Subcutaneous abdominal adipose tissue (tissue), 5 donors: ENCODE results near the gene NENF.
A peak's percentile ranks its signal among the peaks of the same experiment; 100 is the strongest.
"Not testable (repeated sequence)": the region's sequence is repeated elsewhere in the genome, so short reads cannot be mapped to it uniquely, and the experiment has no call there.

Experiments used
- H3K27ac ChIP-seq: one replicate; pipeline ENCODE4 v1.7.0; 2013; ENCODE audit warnings: low read depth, mild to moderate bottlenecking, inconsistent platforms, low read length, moderate library complexity
- H3K27me3 ChIP-seq, 5 donors: one replicate each; pipeline ENCODE4 v1.7.0; 2013; ENCODE audit warnings: low read length in 5 of 5, inconsistent platforms in 1 of 5; ENCODE audit not compliant: control insufficient read depth in 5 of 5, insufficient read depth in 4 of 5
- H3K36me3 ChIP-seq, 5 donors: one replicate each; pipeline ENCODE4 v1.7.0; 2013; ENCODE audit warnings: low read length in 5 of 5; ENCODE audit not compliant: control insufficient read depth in 5 of 5, insufficient read depth in 5 of 5
- H3K4me1 ChIP-seq, 5 donors: one replicate each; pipeline ENCODE4 v1.7.0; 2013; ENCODE audit warnings: low read length in 5 of 5, mild to moderate bottlenecking in 3 of 5, moderate library complexity in 1 of 5; ENCODE audit not compliant: control insufficient read depth in 5 of 5, insufficient read depth in 5 of 5
- H3K4me3 ChIP-seq, 5 donors: one replicate each; pipeline ENCODE4 v1.7.0; 2013; ENCODE audit warnings: low read length in 5 of 5, low read depth in 1 of 5
- H3K9ac ChIP-seq, 5 donors: one replicate each; pipeline ENCODE4 v1.7.0; 2013; ENCODE audit warnings: low read length in 5 of 5, mild to moderate bottlenecking in 4 of 5, moderate library complexity in 3 of 5
- H3K9me3 ChIP-seq, 5 donors: one replicate each; pipeline ENCODE4 v1.7.0; 2013; ENCODE audit warnings: low read length in 5 of 5; ENCODE audit not compliant: control insufficient read depth in 5 of 5
- donor health status: healthy.
- donor health status: healthy.
- donor health status: healthy.
- donor health status: healthy.
- donor health status: healthy.

Gene NENF

DNA sequence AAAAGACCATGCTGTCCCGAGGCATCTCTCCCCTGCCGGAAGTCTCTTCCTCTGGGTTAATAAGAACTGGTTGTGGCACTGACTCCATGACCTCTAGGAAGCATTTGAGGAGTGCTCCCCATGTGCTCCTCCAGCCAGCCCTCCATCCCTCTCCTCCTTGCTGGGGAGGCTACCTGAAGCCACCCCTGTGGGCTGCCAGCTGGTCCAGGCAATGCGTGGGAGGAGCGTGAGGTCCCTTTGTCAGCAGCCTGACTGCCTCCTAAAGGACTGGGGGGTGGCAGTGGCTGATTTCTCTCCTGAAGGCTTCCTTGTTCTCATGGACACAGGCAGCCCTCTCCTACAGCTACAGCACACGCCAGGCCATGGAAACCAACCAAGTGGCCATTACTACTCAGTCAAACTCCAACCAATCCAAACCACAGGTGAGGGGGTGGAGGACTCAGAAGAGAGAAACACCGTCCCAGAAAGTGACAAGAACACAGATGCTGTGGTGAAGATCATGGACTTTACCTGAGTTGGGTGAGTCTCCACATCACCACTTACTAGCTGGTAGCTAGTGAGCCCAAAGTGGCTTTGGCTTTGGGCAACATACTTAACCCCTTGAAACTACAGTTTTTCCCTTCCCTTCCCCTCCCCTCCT lies 35.2 kb downstream of the NENF start:
- no peak overlapping the region for H3K27ac ChIP-seq
- no peak overlapping the region for H3K9ac ChIP-seq
- no peaks in the 10 kb centered on the region for H3K27me3 ChIP-seq

DNA sequence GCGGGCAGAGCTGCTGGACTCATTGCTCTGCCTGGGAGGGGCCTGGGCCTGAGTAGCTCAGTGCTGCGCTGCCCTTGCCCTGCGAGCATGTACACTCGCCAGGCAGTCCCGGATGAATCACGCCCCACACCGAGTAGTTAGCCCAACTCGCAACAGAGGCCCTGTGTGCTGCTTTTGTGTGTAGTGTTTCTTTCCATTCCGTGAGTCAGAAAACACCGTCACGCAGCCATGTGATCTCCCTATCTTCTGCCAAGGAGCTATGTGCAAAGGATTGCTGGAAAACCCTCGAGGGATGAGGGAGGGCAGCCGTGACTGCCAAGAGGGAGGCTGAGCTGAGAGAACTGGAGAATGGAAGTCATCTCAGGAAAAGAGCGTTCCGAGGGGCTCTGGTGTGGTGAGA lies 37.3 kb downstream of the NENF start:
- peak overlapping the region in 2 of 5 donors; percentile 15 to 56 for H3K9ac ChIP-seq
- no peaks in the 10 kb centered on the region for H3K27me3 ChIP-seq
- H3K4me1 ChIP-seq: peaks cover 2 to 11% (median 10%) of the 10 kb centered on the region in 5 donors
- peak overlapping the region in 2 of 5 donors; percentile 25 to 32 for H3K4me3 ChIP-seq
- peak overlapping the region; percentile 30 for H3K27ac ChIP-seq
- H3K9me3 ChIP-seq: no peaks in the 10 kb centered on the region
- no peaks in the 10 kb centered on the region for H3K36me3 ChIP-seq

More for the DNA sequence above, 35.2 kb downstream of the NENF start:
- Histone ChIP-seq H3K9me3 (no peaks in the 10 kb centered on the region), H3K36me3 (no peaks in the 10 kb centered on the region), H3K4me1 (peaks cover 2 to 11% (median 10%) of the 10 kb centered on the region in 5 donors), H3K4me3 (no peak overlapping the region)

DNA sequence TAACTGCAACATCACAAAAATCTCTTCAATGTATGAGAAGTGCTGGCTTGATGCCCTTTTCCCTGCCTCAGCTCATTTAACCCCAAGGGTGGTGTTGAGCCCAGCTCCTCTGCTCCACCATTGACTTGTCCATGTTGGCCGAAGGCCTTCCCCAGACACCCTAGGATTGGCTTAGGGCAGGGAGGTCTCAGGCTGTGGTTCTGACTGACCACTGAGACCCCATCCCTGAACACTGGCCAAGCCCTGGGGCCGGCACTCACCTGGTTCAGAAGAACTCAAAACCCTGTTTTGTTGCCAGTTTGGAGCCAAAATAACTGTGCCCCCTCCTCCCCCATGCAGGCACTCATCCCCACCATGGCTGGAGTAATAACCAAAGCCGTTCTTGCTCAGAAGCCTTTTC lies 38.6 kb downstream of the NENF start:
- Histone ChIP-seq H3K27ac (no peak overlapping the region), H3K27me3 (no peaks in the 10 kb centered on the region), H3K4me3 (no peak overlapping the region), H3K36me3 (no peaks in the 10 kb centered on the region), H3K9ac (no peak overlapping the region), H3K9me3 (no peaks in the 10 kb centered on the region), H3K4me1 (peaks cover 2 to 11% (median 10%) of the 10 kb centered on the region in 5 donors)

DNA sequence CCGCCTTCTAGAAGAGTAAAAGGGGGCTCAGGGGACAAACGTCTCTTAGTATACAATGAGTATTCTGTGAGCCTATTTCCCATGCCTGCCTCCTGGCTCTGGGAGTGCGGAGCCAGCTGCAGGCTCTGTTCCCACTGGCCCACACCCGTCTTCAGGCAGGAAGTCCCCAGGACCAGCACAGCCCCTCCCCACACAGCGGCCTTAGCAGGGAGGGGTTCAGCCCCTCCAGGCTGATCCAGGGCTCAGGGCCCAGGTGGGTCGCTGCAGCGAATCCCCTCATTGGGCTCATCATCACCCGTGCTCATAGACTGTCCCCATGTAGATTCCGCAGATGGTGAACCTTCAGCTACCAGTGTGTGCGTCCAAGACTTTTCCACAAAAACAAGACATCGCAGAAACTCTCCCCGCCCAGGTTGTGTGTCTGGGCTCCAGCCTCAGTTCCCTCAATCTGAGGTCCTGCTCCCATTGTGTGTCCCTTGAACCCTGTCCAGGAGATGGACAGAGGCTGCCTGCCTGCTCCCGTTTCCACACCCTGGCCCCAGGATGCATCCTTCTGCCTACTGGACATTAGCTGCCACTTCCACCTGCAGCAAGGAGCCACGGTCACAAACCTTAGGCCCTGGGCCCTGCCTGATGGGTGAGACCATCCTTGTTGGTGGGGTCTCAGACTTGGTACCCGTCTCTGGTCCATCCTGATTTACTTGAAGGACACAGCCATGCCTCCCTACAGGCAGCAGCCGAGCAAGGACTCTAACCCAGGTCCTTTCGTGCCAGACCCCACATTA lies 39.4 kb downstream of the NENF start:
- Histone ChIP-seq H3K27me3 (no peaks in the 10 kb centered on the region), H3K4me3 (no peak overlapping the region), H3K4me1 (peaks cover 2 to 11% (median 10%) of the 10 kb centered on the region in 5 donors), H3K9ac (no peak overlapping the region), H3K27ac (no peak overlapping the region), H3K9me3 (no peaks in the 10 kb centered on the region), H3K36me3 (no peaks in the 10 kb centered on the region)

DNA sequence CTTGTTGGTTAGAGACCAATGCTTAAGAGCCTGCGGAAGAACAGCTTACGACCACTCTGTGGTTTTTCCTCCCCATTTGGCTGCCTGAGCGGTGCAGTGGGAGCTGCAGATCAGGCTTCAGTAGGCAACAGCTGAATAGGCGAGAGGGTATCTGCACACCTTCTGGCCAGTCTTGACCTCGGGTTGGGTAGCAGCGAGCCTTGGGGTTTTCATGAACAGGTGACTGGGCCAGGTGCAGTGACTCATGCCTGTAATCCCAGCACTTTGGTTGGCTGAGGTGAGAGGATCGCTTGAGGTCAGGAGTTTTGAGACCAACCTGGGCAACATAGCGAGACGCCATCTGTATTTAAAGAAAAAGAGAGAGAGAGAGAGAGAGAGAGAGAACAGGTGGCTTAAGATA lies 41.0 kb downstream of the NENF start:
- H3K27me3 ChIP-seq: peaks cover 0 to 5% (median 2%) of the 10 kb centered on the region in 5 donors
- H3K9me3 ChIP-seq: no peaks in the 10 kb centered on the region
- H3K9ac ChIP-seq: no peak overlapping the region
- no peak overlapping the region for H3K4me3 ChIP-seq
- H3K36me3 ChIP-seq: no peaks in the 10 kb centered on the region
- peaks cover 4 to 15% (median 10%) of the 10 kb centered on the region in 5 donors for H3K4me1 ChIP-seq
- no peak overlapping the region for H3K27ac ChIP-seq

DNA sequence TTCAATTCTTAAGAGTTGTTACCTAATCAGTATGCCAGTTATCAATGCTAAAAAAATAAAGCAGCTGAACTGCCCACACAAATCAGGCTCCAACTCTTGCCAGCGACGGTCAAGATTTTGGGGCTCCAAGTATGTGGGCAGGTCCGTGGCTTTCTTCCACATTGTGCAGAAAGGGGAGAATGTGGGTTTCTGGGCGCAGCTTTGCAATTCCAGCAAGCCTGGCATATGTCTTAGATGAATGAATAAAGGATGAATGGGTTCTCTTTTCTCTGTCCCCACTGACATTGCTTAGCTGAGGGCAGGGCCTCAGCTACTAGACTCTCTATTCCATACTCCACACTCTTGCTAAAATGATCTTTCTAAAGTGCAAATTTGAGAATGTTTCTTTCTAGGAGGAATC lies 42.4 kb downstream of the NENF start:
- no peak overlapping the region for H3K4me3 ChIP-seq
- no peaks in the 10 kb centered on the region for H3K36me3 ChIP-seq
- no peak overlapping the region for H3K27ac ChIP-seq

DNA sequence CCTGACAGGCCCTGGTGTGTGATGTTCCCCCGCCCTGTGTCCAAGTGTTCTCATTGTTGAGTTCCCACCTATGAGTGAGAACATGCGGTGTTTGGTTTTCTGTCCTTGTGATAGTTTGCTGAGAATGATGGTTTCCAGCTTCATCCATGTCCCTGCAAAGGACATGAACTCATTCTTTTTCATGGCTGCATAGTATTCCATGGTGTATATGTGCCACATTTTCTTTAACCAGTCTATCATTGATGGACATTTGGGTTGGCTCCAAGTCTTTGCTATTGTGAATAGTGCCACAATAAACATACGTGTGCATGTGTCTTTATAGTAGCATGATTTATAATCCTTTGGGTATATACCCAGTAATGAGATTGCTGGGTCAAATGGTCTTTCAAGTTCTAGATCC lies 43.1 kb downstream of the NENF start:
- not testable (repeated sequence) for H3K9ac ChIP-seq

More for the DNA sequence above, 42.4 kb downstream of the NENF start:
- Histone ChIP-seq H3K9ac (no peak overlapping the region), H3K4me1 (peaks cover 2 to 10% (median 5%) of the 10 kb centered on the region in 5 donors), H3K27me3 (peaks cover 0 to 15% (median 3%) of the 10 kb centered on the region in 5 donors), H3K9me3 (no peaks in the 10 kb centered on the region)

DNA sequence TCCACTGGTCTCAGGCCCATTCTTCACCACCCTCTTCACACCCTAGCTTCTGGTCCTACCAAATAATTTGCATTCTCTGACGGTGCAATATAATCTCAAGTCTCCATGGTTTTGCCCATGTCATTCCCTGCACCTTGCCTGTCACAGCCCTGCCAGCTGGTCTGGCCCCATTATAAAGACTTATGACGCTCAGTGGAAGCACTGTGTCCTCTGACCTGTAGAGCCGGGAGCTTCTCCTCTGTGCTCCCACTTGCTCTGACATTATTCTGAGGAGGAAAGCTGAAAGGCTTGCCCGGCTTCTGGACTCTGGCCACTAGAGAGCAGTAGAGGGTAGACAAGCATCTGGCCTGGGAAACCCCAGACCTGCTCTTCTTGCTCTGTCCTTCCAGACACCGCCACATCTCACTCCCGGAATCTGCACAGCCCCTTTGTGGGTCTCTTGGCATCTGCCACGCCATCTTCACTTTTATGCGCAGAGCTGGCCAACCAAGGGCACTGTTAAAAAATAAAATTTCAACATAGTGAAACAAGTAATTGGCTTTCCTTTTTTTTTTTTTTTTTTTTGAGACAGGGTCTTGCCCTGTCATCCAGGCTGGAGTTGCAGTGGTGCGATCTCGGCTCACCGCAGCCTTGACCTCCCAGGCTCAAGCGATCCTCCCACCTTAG lies 44.4 kb downstream of the NENF start:
- Histone ChIP-seq H3K36me3 (no peaks in the 10 kb centered on the region), H3K4me1 (peaks cover 0 to 4% (median 0%) of the 10 kb centered on the region in 5 donors), H3K27ac (no peak overlapping the region), H3K27me3 (peaks cover 0 to 15% (median 3%) of the 10 kb centered on the region in 5 donors), H3K4me3 (no peak overlapping the region), H3K9ac (no peak overlapping the region), H3K9me3 (no peaks in the 10 kb centered on the region)

More for the DNA sequence above, 43.1 kb downstream of the NENF start:
- H3K36me3 ChIP-seq, H3K4me1 ChIP-seq, H3K27ac ChIP-seq, H3K4me3 ChIP-seq, H3K9me3 ChIP-seq: not testable (repeated sequence)
- peaks cover 0 to 15% (median 3%) of the 10 kb centered on the region in 5 donors for H3K27me3 ChIP-seq

DNA sequence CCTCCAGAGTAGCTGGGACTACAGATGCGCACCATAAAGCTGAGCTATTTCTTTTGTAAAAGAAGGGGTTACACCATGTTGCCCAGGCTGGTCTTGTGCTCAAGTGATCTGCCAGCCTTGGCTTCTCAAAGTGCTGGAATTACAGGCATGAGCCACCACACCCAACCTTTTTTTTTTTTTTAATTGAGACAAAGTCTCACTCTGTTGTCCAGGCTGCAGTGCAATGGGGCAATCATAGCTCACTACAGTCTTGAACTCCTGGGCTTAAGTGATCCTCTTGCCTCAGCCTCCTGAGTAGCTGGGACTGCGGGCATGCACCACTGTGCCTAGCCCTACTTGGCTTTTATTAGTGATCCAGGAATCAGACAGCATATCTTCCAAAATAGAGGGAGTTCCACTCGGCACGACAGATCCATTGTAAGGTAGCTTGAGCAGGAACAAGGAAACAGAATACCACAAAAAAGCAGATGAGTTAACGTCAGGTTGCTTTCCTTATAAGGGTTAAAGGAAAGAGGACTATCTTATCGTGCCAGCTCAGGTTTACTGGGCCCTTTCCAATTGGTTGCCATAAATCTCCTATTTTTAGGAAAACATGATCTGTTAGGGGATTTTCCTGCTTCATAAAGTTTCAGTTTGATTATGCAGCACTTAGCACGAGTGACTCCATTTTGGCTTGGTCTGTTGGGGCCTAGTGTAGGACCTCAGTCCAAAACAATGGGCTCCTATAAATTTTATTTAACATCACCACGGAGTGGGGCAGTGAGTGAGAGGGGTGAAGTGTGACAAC lies 45.2 kb downstream of the NENF start:
- no peak overlapping the region for H3K27ac ChIP-seq
- peaks cover 0 to 15% (median 3%) of the 10 kb centered on the region in 5 donors for H3K27me3 ChIP-seq
- H3K36me3 ChIP-seq: no peaks in the 10 kb centered on the region
- H3K4me3 ChIP-seq: no peak overlapping the region
- no peak overlapping the region for H3K9ac ChIP-seq
- H3K9me3 ChIP-seq: no peaks in the 10 kb centered on the region
- H3K4me1 ChIP-seq: peaks cover 0 to 4% (median 0%) of the 10 kb centered on the region in 5 donors
